ENCODE measurements around the gene RAB40B. TPM values are rescaled to one million over a fixed set of nuclear protein-coding genes. Genes with fewer than 3 reads are reported as not detected.

RAB40B gene
- total RNA-seq, 2 experiments from 2014 or later = 21.4 to 22.1 TPM

- H3K9me2 ChIP-seq (ENCODE audit: insufficient read depth, low read length) = no peaks in the 10 kb centered on the region
- peak within 1 kb of the TSS; percentile 90 for H2AFZ ChIP-seq (ENCODE audit: low read length)
- peak within 1 kb of the TSS; percentile 92 for H3K4me2 ChIP-seq (ENCODE audit: low read length)
- H3K27ac ChIP-seq (ENCODE audit: low read depth, low read length, poor library complexity, severe bottlenecking) = peak within 1 kb of the TSS; percentile 40
- peaks cover 4% of the 10 kb centered on the region; the same call in 1 of the 2 replicates for H4K20me1 ChIP-seq (ENCODE audit: insufficient read depth, low read length)
- POLR2A ChIA-PET = interaction anchor here (0.6 to 1.4 kb wide), 11 partner anchors 8 to 414 kb away, joined by 3 to 6 read pairs (median 4); no protein-coding TSS in a partner anchor
- peaks cover 24% of the 10 kb centered on the region for H3K4me1 ChIP-seq (ENCODE audit: insufficient read depth, low read length, poor library complexity, severe bottlenecking)
- no TSS peak for BruUV-seq (replicated peaks)
- peak; percentile 98 for DNase-seq (ENCODE audit: low spot score)
- no peaks in the 10 kb centered on the region for H3K9me3 ChIP-seq (ENCODE audit: low read length)
- peak within 1 kb of the TSS; percentile 89 for H3K4me3 ChIP-seq (ENCODE audit: low read depth, low read length, poor library complexity, severe bottlenecking)
- peaks cover 17% of the 10 kb centered on the region for H3K79me2 ChIP-seq (ENCODE audit: insufficient read depth, low read depth, low read length)
- H3K36me3 ChIP-seq (ENCODE audit: insufficient read depth, low read length) = peaks cover 28% of the 10 kb centered on the region
- CTCF ChIA-PET (ENCODE audit: unreplicated experiment) = interaction anchor here (0.6 to 1.2 kb wide), 4 partner anchors 10 to 38 kb away, joined by 3 to 6 read pairs (median 4); no protein-coding TSS in a partner anchor
- no peak for TF ChIP-seq EZH2phosphoT487 (IDR thresholded peaks at IDR 0.05; ENCODE audit: borderline replicate concordance, low read depth, low read length)
- TF ChIP-seq, protein P1, sequence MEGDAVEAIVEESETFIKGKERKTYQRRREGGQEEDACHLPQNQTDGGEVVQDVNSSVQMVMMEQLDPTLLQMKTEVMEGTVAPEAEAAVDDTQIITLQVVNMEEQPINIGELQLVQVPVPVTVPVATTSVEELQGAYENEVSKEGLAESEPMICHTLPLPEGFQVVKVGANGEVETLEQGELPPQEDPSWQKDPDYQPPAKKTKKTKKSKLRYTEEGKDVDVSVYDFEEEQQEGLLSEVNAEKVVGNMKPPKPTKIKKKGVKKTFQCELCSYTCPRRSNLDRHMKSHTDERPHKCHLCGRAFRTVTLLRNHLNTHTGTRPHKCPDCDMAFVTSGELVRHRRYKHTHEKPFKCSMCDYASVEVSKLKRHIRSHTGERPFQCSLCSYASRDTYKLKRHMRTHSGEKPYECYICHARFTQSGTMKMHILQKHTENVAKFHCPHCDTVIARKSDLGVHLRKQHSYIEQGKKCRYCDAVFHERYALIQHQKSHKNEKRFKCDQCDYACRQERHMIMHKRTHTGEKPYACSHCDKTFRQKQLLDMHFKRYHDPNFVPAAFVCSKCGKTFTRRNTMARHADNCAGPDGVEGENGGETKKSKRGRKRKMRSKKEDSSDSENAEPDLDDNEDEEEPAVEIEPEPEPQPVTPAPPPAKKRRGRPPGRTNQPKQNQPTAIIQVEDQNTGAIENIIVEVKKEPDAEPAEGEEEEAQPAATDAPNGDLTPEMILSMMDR (conservative IDR thresholded peaks at IDR 0.05; ENCODE audit: low read length) = no peak
- intact Hi-C loops (cut with micrococcal nuclease; ENCODE audit: unreplicated experiment) = loop anchor here (2.0 to 5.0 kb wide), 3 partner anchors 34 to 69 kb away; partner anchors contain the start of gene WDR45B
These were observed 17.9 kb upstream of the RAB40B start, which contains the start of gene FN3KRP for GRCh38 chr17:82716203-82717010. Gene FN3KRP, plus strand, starts transcription at chr17:82716706. Its CDS starts 50 bp downstream, at chr17:82716756.

DNA sequence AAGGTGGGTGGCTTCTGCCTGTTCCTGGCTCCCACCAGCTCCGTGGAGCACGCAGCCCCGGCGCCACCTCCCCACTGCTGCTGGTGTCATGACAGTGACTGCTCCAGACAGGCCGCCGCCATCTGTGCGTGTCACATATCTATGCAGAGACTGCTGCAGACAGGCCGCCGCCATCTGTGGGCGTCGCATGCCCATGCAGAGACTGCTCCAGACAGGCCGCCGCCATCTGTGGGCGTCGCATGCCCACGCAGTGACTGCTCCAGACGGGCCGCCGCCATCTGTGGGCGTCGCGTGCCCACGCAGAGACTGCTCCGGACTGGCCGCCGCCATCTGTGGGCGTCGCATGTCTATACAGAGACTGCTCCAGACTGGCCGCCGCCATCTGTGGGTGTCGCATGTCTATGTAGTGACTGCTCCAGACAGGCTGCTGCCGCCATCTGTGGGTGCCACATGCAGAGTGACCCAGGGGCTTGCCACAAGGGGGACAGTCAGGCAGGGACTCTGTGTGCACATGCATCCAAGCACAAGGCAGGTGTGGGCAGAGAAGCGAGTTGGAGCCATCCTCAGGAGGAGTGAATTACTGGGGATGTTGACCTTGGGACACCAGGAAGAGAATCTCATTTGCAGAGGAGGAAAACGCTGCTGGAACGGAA lies 14.7 kb upstream of the RAB40B start:
- ChIA-PET CTCF (ENCODE audit: unreplicated experiment) (interaction anchor here (1.0 to 1.3 kb wide), 2 partner anchors 35 to 69 kb away, joined by 4 to 5 read pairs; no protein-coding TSS in a partner anchor), POLR2A (interaction anchor here (0.8 to 1.5 kb wide), 2 partner anchors 91 to 405 kb away, joined by 3 read pairs; no protein-coding TSS in a partner anchor)
- H3K4me2 ChIP-seq (ENCODE audit: low read length) = no peak overlapping the region

More for the DNA sequence above, 14.7 kb upstream of the RAB40B start:
- Histone ChIP-seq H3K9me2 (ENCODE audit: insufficient read depth, low read length) (no peaks in the 10 kb centered on the region), H2AFZ (ENCODE audit: low read length) (no peak overlapping the region), H3K4me3 (ENCODE audit: low read depth, low read length, poor library complexity, severe bottlenecking) (no peak overlapping the region), H3K9me3 (ENCODE audit: low read length) (no peaks in the 10 kb centered on the region), H3K27ac (ENCODE audit: low read depth, low read length, poor library complexity, severe bottlenecking) (no peak overlapping the region), H4K20me1 (ENCODE audit: insufficient read depth, low read length) (peaks cover 4% of the 10 kb centered on the region; the same call in 1 of the 2 replicates), H3K36me3 (ENCODE audit: insufficient read depth, low read length) (peaks cover under 1% of the 10 kb centered on the region; the same call in 1 of the 2 replicates), H3K79me2 (ENCODE audit: insufficient read depth, low read depth, low read length) (peaks cover 16% of the 10 kb centered on the region), H3K4me1 (ENCODE audit: insufficient read depth, low read length, poor library complexity, severe bottlenecking) (peaks cover 36% of the 10 kb centered on the region)
- intact Hi-C loops (cut with micrococcal nuclease; ENCODE audit: unreplicated experiment) = no loop called here
- no peak for DNase-seq (ENCODE audit: low spot score)
- TF ChIP-seq, protein P1 (conservative IDR thresholded peaks at IDR 0.05; ENCODE audit: low read length) = no peak
- no peak for TF ChIP-seq EZH2phosphoT487 (IDR thresholded peaks at IDR 0.05; ENCODE audit: borderline replicate concordance, low read depth, low read length)
- no TSS peak for BruUV-seq (replicated peaks)

Measured in OCI-LY7 (cell line).